GM18861 (cell line): ENCODE measurements around the gene PHKG2.
A peak's percentile ranks its signal among the peaks of the same experiment; 100 is the strongest.

ENCODE experiments used
- ATAC-seq: cut with Tn5 transposase; IDR thresholded peaks from one replicate; pipeline ENCODE4 v1.9.1; 2021; ENCODE audit not compliant: unreplicated experiment

PHKG2 gene

GRCh38 chr16:30773826-30774225, 25.6 kb downstream of the PHKG2 start:
- ATAC-seq = no peak

GRCh38 chr16:30774367-30775130, 26.3 kb downstream of the PHKG2 start:
- ATAC-seq = no peak

DNA sequence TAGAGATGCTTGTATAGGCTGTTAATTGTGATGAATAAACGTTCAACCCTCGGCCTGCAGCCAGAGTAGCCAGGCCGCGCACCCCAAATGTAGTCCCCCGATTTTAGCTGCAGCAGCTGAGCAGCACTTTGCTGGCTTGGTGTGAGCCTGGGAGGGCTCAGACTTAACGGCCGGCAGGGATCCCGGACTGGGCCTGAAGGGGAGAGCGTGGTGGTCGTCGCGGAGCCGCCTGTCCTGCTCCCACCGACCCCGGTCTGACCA, 26.8 kb downstream of the PHKG2 start:
- no peak for ATAC-seq

DNA sequence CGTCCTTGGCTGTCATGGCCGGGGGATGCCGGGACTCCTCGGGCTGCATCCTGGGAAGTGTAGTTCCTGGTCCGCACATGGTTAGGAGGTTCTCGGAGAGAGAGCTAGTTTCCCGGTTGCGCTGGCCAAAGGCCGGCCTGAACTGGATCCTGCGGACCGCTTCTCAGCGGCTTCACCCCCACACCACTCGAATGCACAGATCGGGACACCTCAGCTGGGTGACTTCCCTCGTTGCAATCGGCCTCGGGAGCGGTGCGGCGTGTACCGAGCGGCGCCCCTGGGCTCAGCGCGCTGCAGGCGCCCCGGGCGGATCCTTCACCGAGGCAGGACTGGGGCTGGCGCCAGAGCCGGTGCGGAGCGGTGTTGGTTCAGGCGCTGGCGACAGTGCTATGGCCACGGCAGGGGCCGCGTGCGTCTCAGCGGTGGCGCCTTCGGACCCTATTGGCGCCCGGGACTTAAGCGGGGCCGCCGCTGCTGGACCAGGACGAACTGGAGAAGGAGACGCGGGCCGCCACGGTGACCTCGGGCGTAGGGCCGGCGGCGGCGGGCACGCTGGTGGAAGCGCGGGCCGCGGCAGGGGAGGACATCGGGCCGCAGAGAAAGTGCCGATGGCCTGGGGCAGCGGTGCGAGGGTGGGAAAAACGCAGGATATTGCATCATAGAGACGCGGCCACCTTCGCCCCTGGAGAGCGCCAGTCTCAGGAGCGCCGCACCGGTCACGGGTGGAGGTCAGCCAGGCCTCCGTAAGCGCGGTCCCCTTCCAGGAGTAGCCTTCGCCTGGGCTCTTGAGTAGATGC, 27.4 kb downstream of the PHKG2 start:
- ATAC-seq = peak; percentile 57

DNA sequence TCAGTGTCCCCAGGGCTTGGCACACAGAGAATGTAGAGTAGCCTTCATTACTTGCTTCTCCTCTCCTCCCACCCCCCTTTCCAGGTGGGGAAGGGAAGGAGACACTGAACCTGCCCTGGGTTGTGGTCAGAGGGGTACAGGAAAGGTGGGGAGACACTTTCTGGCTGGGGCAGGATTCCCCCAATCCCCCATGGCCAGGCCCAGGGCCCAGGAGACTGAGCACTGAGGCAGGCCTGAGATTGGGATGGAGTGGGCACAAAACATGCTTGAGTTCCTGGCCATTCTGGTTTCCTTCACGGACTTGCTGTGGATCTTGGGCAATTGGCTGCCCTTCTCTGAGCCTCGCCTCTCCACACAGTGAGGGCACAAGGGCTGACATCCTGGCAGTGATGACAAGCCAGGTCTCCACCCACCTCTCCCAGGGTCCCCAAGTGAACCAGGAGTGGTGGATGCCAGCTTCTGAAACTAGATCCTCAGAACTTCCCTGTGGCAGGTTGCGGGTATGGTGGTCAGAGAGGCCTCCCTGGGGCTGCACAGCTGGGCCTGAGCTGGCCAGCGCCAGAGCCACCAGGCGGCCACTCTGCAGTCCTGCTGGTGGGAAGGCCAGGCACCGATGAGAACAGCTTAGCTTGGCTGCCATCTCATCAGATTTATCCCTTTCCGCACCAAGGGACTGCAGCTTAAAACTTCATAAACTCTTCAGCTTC, 29.5 kb downstream of the PHKG2 start:
- ATAC-seq = no peak

- no peak for ATAC-seq
Measured at GRCh38 chr16:30778549-30779244, 30.5 kb downstream of the PHKG2 start.

- no peak for ATAC-seq
Measured at GRCh38 chr16:30779596-30779995, 31.4 kb downstream of the PHKG2 start.

DNA sequence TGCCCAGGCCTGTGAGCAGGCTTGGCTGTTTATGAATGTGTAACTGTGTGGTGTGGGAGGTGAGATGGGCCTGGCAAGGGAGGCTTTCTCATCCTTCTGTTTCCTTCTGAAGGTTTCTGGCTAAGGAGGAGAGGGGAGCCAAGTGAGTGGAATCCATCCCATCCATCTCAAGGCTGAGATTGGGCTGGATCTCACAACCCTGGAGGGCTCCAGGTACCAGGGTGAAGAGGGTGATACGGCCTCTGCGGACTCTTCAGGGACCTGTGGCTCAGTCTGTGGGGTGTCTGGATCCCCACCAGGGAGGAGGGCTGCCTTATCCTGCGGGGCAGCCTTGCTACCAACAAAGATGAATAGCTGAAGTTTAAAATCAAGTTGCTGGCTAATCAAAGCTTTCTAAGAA, 31.8 kb downstream of the PHKG2 start:
- no peak for ATAC-seq

DNA sequence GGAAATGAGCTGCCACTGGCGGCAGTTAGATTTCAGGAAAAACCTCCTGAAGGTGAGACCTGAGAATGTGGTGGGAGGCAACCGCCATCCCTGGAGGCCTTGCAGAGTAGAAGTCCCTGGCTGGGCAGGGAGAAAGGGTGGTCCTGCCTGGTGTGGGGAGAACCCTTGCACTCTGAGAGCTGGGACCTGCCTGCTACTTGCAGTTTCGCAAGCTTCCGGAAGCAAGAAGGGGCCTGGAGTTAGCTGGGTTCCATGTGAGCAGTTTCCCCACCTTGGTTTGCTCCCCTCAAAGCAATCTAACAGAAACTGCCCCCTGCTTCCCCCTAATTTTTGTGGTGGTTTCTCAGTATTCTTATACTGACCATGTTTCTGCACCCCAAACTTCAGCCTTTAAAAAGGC, 32.3 kb downstream of the PHKG2 start:
- ATAC-seq = no peak

DNA sequence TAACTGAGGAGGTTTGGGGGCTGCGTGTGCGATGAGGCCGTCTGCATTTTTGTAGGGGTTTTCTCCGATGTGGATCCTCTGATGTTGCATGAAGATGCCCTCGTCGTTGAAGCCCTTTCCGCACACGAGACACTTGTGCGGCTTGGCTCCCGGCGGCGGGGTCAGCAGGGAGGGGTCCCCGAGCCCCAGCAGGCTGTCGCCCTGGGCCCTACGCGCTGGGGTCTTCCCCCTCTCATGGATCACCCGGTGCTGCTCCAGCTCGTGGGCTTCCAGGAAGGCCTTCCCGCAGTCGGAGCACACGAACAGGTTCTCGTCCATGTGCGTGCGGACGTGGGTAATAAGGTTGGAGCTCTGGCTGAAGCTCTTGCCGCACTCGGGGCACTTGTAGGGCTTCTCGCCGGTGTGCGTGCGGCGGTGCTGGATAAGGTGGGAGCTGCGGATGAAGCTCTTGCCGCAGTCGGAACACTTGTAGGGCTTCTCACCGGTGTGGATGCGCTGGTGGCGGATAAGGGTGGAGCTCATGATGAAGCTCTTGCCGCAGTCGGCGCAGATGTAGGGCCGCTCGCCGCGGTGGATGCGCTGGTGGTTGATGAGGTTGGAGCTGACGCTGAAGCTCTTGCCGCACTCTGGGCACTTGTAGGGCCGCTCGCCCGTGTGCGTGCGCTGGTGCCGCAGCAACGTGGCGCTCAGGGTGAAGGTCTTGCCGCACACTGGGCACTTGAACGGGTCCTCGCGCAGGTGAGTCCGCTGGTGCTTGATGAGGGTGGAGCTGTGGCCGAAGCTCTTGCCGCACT, 34.5 kb downstream of the PHKG2 start:
- ATAC-seq = no peak

- ATAC-seq = no peak
Measured at GRCh38 chr16:30783280-30784109, 35.3 kb downstream of the PHKG2 start.

DNA sequence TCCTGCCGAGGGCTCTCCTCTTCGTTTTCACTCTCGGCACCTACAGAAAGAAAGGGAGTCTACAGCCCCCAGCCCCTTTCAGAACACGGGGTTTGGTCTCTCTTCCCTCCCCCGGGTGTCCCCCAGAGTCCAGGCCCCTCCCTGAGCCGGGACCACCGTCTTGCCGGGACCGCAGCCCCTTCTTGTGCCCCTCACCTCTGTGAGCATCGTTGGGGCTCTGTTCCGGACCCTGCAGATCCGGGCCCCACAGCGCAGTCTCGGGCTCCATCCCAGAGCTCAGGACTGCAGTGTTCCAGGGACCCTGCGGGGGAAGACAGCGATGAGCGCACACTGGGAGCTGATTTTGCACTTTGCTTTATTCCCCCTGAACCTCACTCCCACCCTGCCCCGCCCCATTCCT, 36.0 kb downstream of the PHKG2 start:
- no peak for ATAC-seq

GRCh38 chr16:30785126-30786106, 37.2 kb downstream of the PHKG2 start:
- no peak for ATAC-seq

- no peak for ATAC-seq
Measured at GRCh38 chr16:30786115-30786935, 38.1 kb downstream of the PHKG2 start.

DNA sequence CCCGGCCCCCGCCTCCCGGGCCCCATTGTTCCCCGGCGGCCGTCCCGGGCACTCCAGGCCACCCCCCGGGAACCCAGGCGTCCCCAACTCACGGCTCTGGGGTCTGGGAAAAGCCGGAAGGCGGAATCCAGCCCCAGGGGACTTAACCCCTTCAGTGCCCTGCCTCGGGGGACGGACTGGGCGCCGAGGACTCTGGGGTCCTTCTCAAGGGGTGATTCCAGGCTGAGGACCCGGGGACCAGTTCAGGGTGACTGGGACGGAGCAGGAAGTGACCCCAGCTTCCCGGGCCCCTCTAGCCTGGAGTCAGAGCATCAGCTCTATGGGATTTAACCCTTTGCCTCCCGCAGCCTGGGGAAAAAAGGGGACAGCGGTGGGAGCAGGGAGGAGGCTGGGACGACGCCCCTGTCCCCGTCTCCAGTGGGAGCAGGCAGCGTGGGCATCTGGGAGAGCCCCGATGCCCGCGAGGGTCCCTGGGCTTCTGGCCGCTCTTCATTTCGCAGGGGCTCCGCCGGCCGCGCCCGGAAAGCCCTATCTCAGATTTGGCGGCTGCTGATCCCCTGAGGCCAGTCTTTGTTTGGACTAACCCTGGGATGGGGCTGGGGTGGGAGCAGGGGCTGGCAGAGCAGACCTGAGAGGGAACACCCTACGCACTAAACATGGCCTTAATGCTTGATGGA, 38.8 kb downstream of the PHKG2 start, which contains the start of gene ZNF629:
ZNF629 (minus strand) TSS at position 270 of the 677 bp plus-strand sequence. CDS start 2,723 bp downstream, outside the sequence.
- no peak for ATAC-seq

GRCh38 chr16:30787613-30788378, 39.6 kb downstream of the PHKG2 start:
- ATAC-seq = no peak
